HEK293 (cell line): Measurements from ENCODE around the gene DCTN2.

Experiments
- CTCF ChIA-PET: fragments of 350-600 bp; formaldehyde crosslinking; extraction: SDS; loops from one replicate; lab custom pipeline; 2021; ENCODE audit warnings: antibody characterized with exemption; lab: Yijun Ruan, JAX
- POLR2A ChIA-PET: fragments of 300-600 bp; formaldehyde crosslinking; extraction: SDS; loops from one replicate; lab custom pipeline; 2020; ENCODE audit warnings: antibody characterized with exemption, inconsistent platforms; lab: Yijun Ruan, JAX
- H3K27ac ChIP-seq: fragments of 200-500 bp; sonication (Bioruptor generic); 2 replicates; pipeline ENCODE4 v1.5.1; 2014; ENCODE audit warnings: low read depth, low read length, control low read depth, inconsistent platforms; ENCODE audit errors: extremely low read depth
- H3K36me3 ChIP-seq, 2 experiments: fragments of 200-500 bp in 1 of 2; sonication (Bioruptor generic) in 1 of 2; 1 replicate in 1 of 2; 2 replicates in 1 of 2; pipeline ENCODE4 v1.5.1; 2014 to 2017; ENCODE audit warnings: inconsistent platforms in 2 of 2, low read length in 2 of 2; ENCODE audit not compliant: control insufficient read depth in 2 of 2, insufficient read depth in 1 of 2
- H3K4me1 ChIP-seq: fragments of 200-500 bp; sonication (Bioruptor generic); 2 replicates; pipeline ENCODE4 v1.5.1; 2014; ENCODE audit warnings: mild to moderate bottlenecking, low read length, inconsistent platforms; ENCODE audit not compliant: control insufficient read depth, insufficient read depth
- H3K4me3 ChIP-seq: 2 replicates; pipeline ENCODE4 v1.5.1; 2011; ENCODE audit warnings: low read depth, mild to moderate bottlenecking, control low read depth, low read length, moderate library complexity
- H3K9me3 ChIP-seq: fragments of 200-500 bp; sonication (Bioruptor generic); 2 replicates; pipeline ENCODE4 v1.5.1; 2014; ENCODE audit warnings: low read depth, low read length, inconsistent platforms; ENCODE audit not compliant: control insufficient read depth, insufficient read depth
- EGR2 ChIP-seq: fragments of 450-650 bp; formaldehyde crosslinking; IDR thresholded peaks from 2 replicates; pipeline ENCODE4 v1.5.1; 2016; ENCODE audit warnings: low read depth, missing biosample characterization, missing genetic modification characterization
- MEIS1 ChIP-seq: sonication (generic); formaldehyde crosslinking; IDR thresholded peaks from 2 replicates; pipeline ENCODE4 v1.8.1; 2022; ENCODE audit warnings: missing genetic modification reagents, mild to moderate bottlenecking, borderline replicate concordance
- ZFHX2 ChIP-seq: fragments of 450-650 bp; formaldehyde crosslinking; conservative IDR thresholded peaks from 2 replicates; pipeline ENCODE4 v1.5.1; 2016; ENCODE audit warnings: missing biosample characterization, missing genetic modification characterization
- ZNF248 ChIP-seq: fragments of 450-650 bp; formaldehyde crosslinking; IDR thresholded peaks from 2 replicates; pipeline ENCODE4 v1.5.1; 2017; ENCODE audit warnings: missing biosample characterization, missing genetic modification characterization
- ZNF292 ChIP-seq: fragments of 450-650 bp; formaldehyde crosslinking; IDR thresholded peaks from 2 replicates; pipeline ENCODE4 v1.5.1; 2016; ENCODE audit warnings: low read depth, missing biosample characterization, missing genetic modification characterization, borderline replicate concordance
- ZNF560 ChIP-seq: fragments of 450-650 bp; formaldehyde crosslinking; IDR thresholded peaks from 2 replicates; pipeline ENCODE4 v1.5.1; 2017; ENCODE audit warnings: missing biosample characterization, missing genetic modification characterization, borderline replicate concordance
- ZNF580 ChIP-seq: fragments of 450-650 bp; formaldehyde crosslinking; IDR thresholded peaks from 2 replicates; pipeline ENCODE4 v1.5.1; 2016; ENCODE audit warnings: missing biosample characterization, missing genetic modification characterization
- ZNF624 ChIP-seq: fragments of 450-650 bp; formaldehyde crosslinking; IDR thresholded peaks from 2 replicates; pipeline ENCODE4 v1.5.1; 2017; ENCODE audit warnings: missing biosample characterization, missing genetic modification characterization
- ZNF670 ChIP-seq: fragments of 450-650 bp; formaldehyde crosslinking; IDR thresholded peaks from 2 replicates; pipeline ENCODE4 v1.5.1; 2016; ENCODE audit warnings: missing biosample characterization, missing genetic modification characterization, low read depth
- TF ChIP-seq, protein P1 (sequence below): fragments of 450-650 bp; formaldehyde crosslinking; IDR thresholded peaks from 2 replicates; pipeline ENCODE4 v1.5.1; 2017; ENCODE audit warnings: missing biosample characterization, missing genetic modification characterization
- TF ChIP-seq, protein P2 (sequence below): fragments of 450-650 bp; formaldehyde crosslinking; IDR thresholded peaks from 2 replicates; pipeline ENCODE4 v1.5.1; 2017; ENCODE audit warnings: missing biosample characterization, missing genetic modification characterization
- TF ChIP-seq, protein P3 (sequence below): fragments of 450-650 bp; formaldehyde crosslinking; conservative IDR thresholded peaks from 2 replicates; pipeline ENCODE4 v1.5.1; 2016; ENCODE audit warnings: low read depth, missing biosample characterization, missing genetic modification characterization

The DCTN2 gene

DNA sequence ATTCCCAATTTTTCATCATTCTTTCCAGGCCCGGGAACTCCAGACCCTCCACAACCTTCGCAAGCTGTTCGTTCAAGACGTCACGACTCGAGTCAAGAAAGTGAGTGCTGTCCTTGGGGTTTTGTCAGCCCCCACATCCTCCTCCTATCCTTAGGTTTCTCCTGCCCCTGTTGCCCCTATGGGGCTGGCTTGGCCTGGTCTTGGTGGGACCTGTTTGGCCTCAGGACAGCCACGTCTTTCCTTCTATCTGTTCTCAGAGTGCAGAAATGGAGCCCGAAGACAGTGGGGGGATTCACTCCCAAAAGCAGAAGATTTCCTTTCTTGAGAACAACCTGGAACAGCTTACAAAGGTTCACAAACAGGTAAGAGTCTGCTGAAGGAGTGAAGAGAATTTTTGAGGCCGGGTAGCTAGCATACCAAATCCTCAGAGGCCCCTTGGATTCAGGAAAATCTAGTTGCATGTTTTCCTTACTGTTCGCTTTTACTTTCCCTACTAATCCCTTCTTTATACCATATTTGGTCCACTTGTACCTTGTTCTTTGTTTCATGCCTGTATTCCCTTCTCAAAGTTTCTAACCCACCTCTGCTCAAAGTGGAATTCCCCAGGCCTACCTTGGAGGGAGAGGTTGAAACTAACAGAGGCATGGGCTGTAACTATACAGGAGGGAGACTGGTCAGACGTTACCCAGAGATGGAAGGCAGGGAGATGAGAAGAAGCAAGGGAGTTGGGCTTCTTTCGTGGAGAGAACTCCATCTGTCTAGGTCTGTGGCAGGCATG lies 31.2 kb upstream of the DCTN2 start (continued):
- no peak for TF ChIP-seq EGR2
- TF ChIP-seq MEIS1 (CRISPR knock-in tag) = no peak
- TF ChIP-seq, protein P1, sequence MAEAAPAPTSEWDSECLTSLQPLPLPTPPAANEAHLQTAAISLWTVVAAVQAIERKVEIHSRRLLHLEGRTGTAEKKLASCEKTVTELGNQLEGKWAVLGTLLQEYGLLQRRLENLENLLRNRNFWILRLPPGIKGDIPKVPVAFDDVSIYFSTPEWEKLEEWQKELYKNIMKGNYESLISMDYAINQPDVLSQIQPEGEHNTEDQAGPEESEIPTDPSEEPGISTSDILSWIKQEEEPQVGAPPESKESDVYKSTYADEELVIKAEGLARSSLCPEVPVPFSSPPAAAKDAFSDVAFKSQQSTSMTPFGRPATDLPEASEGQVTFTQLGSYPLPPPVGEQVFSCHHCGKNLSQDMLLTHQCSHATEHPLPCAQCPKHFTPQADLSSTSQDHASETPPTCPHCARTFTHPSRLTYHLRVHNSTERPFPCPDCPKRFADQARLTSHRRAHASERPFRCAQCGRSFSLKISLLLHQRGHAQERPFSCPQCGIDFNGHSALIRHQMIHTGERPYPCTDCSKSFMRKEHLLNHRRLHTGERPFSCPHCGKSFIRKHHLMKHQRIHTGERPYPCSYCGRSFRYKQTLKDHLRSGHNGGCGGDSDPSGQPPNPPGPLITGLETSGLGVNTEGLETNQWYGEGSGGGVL (tag by site-specific recombination) = no peak
- no peak for TF ChIP-seq ZNF560 (tag by site-specific recombination)
- no peak for TF ChIP-seq ZNF624 (tag by site-specific recombination)
- TF ChIP-seq, all 188 proteins: peak for 0

DNA sequence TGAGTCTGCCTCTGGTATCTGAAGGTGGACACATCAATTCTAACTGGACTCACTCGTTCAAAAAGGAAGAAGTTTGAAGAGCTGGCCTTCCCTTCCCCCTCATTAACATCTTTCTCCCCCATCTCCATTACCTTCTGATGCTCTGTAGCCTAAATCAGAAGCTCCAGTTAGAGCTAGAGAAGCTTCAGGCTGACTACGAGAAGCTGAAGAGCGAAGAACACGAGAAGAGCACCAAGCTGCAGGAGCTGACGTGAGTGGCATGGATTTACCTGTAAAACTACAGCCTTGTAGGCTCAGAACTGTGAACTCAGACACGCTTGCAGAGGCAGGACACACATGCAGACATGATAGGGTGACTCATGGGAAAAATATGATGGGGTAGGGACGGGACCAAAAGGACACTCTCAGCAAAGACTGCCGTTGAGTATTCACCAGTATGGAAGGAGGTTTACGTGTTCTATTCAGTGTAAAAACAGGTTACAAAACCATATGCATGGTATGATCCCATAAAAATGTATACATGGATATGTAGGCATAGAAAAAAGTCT lies 29.7 kb upstream of the DCTN2 start:
- Histone ChIP-seq H3K36me3 (peaks cover 8 to 70% of the 10 kb centered on the region in 2 experiments; a peak in 2 of 3 replicates), H3K4me1 (no peaks in the 10 kb centered on the region)
- no peak for TF ChIP-seq ZNF670
- TF ChIP-seq, all 188 proteins: peak for 0
- no peak overlapping the region for H3K27ac ChIP-seq
- POLR2A ChIA-PET = interaction anchor here (0.7 kb wide), 1 partner anchor 16 kb away, joined by 3 read pairs; no protein-coding TSS in a partner anchor
- CTCF ChIA-PET = interaction anchor here (0.6 to 3.5 kb wide), 4 partner anchors 8 to 114 kb away, joined by 4 to 37 read pairs (median 4); no protein-coding TSS in a partner anchor
- H3K4me3 ChIP-seq = no peak overlapping the region
- H3K9me3 ChIP-seq = no peaks in the 10 kb centered on the region

- H3K36me3 ChIP-seq = peaks cover 14 to 66% of the 10 kb centered on the region in 2 experiments
- TF ChIP-seq ZNF580 (no peak), ZNF560 (tag by site-specific recombination) (no peak), ZNF292 (tag by site-specific recombination) (no peak)
- TF ChIP-seq, protein P2, sequence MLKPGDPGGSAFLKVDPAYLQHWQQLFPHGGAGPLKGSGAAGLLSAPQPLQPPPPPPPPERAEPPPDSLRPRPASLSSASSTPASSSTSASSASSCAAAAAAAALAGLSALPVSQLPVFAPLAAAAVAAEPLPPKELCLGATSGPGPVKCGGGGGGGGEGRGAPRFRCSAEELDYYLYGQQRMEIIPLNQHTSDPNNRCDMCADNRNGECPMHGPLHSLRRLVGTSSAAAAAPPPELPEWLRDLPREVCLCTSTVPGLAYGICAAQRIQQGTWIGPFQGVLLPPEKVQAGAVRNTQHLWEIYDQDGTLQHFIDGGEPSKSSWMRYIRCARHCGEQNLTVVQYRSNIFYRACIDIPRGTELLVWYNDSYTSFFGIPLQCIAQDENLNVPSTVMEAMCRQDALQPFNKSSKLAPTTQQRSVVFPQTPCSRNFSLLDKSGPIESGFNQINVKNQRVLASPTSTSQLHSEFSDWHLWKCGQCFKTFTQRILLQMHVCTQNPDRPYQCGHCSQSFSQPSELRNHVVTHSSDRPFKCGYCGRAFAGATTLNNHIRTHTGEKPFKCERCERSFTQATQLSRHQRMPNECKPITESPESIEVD (tag by site-specific recombination) = no peak
- no peaks in the 10 kb centered on the region for H3K4me1 ChIP-seq
- no peaks in the 10 kb centered on the region for H3K9me3 ChIP-seq
- H3K4me3 ChIP-seq = no peak overlapping the region
- ChIA-PET CTCF (interaction anchor here (0.8 to 3.5 kb wide), 4 partner anchors 9 to 55 kb away, joined by 3 to 37 read pairs (median 4); no protein-coding TSS in a partner anchor), POLR2A (interaction anchor here (0.7 to 1.4 kb wide), 3 partner anchors 17 to 57 kb away, joined by 3 read pairs; partner anchors contain the start of genes B4GALNT1 and DCTN2)
- no peak overlapping the region for H3K27ac ChIP-seq
Observed at GRCh38 chr12:57575771-57576612, 29.0 kb upstream of the DCTN2 start.

DNA sequence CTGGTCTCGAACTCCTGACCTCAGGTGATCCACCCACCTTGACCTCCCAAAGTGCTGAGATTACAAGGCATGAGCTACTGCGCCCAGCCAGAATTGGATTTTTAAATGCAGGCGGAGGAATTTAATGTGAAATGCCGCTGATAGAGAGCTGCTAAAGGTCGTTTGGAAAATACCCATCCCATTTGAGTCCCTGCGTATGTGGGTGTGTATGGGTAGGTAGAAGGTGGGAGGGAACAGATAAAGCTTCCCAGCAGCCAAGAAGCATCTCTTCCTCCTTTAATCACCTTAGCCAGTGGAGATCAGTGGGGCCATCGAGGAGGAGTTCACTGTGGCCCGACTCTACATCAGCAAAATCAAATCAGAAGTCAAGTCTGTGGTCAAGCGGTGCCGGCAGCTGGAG lies 27.8 kb upstream of the DCTN2 start:
- H3K4me3 ChIP-seq = no peak overlapping the region
- H3K4me1 ChIP-seq = no peaks in the 10 kb centered on the region
- peak; percentile 42 for TF ChIP-seq ZFHX2 (tag by site-specific recombination)
- no peak for TF ChIP-seq ZNF248 (tag by site-specific recombination)
- TF ChIP-seq, protein P3, sequence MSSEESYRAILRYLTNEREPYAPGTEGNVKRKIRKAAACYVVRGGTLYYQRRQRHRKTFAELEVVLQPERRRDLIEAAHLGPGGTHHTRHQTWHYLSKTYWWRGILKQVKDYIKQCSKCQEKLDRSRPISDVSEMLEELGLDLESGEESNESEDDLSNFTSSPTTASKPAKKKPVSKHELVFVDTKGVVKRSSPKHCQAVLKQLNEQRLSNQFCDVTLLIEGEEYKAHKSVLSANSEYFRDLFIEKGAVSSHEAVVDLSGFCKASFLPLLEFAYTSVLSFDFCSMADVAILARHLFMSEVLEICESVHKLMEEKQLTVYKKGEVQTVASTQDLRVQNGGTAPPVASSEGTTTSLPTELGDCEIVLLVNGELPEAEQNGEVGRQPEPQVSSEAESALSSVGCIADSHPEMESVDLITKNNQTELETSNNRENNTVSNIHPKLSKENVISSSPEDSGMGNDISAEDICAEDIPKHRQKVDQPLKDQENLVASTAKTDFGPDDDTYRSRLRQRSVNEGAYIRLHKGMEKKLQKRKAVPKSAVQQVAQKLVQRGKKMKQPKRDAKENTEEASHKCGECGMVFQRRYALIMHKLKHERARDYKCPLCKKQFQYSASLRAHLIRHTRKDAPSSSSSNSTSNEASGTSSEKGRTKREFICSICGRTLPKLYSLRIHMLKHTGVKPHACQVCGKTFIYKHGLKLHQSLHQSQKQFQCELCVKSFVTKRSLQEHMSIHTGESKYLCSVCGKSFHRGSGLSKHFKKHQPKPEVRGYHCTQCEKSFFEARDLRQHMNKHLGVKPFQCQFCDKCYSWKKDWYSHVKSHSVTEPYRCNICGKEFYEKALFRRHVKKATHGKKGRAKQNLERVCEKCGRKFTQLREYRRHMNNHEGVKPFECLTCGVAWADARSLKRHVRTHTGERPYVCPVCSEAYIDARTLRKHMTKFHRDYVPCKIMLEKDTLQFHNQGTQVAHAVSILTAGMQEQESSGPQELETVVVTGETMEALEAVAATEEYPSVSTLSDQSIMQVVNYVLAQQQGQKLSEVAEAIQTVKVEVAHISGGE = no peak
- TF ChIP-seq EGR2 = peak; percentile 66
- H3K36me3 ChIP-seq = peaks cover 18 to 62% of the 10 kb centered on the region in 2 experiments
- no peak overlapping the region for H3K27ac ChIP-seq
- ChIA-PET CTCF (interaction anchor here (0.8 to 3.5 kb wide), 2 partner anchors 10 to 24 kb away, joined by 3 to 37 read pairs; no protein-coding TSS in a partner anchor), POLR2A (interaction anchor here (1.4 kb wide), 1 partner anchor 58 kb away, joined by 3 read pairs; the partner anchor contains the start of gene B4GALNT1)
- no peaks in the 10 kb centered on the region for H3K9me3 ChIP-seq
